ENCODE data around the gene PHEX.

The PHEX gene

GRCh38 chrX:22141047-22141730 is 109.1 kb downstream of the PHEX start:
- H3K4me3 ChIP-seq (ENCODE audit: low read depth, low read length), result no peak overlapping the region
- TF ChIP-seq, protein P1, sequence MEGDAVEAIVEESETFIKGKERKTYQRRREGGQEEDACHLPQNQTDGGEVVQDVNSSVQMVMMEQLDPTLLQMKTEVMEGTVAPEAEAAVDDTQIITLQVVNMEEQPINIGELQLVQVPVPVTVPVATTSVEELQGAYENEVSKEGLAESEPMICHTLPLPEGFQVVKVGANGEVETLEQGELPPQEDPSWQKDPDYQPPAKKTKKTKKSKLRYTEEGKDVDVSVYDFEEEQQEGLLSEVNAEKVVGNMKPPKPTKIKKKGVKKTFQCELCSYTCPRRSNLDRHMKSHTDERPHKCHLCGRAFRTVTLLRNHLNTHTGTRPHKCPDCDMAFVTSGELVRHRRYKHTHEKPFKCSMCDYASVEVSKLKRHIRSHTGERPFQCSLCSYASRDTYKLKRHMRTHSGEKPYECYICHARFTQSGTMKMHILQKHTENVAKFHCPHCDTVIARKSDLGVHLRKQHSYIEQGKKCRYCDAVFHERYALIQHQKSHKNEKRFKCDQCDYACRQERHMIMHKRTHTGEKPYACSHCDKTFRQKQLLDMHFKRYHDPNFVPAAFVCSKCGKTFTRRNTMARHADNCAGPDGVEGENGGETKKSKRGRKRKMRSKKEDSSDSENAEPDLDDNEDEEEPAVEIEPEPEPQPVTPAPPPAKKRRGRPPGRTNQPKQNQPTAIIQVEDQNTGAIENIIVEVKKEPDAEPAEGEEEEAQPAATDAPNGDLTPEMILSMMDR (IDR thresholded peaks at IDR 0.05; ENCODE audit: low read depth, low read length), result no peak

GRCh38 chrX:22147214-22147613 is 115.1 kb downstream of the PHEX start:
- H3K4me3 ChIP-seq (ENCODE audit: low read depth, low read length), result no peak overlapping the region
- TF ChIP-seq, protein P1 (IDR thresholded peaks at IDR 0.05; ENCODE audit: low read depth, low read length), result no peak

- H3K4me3 ChIP-seq (ENCODE audit: low read depth, low read length), result no peak overlapping the region
- TF ChIP-seq, protein P1 (IDR thresholded peaks at IDR 0.05; ENCODE audit: low read depth, low read length), result no peak
Measured at GRCh38 chrX:22147942-22148341, 115.8 kb downstream of the PHEX start.

DNA sequence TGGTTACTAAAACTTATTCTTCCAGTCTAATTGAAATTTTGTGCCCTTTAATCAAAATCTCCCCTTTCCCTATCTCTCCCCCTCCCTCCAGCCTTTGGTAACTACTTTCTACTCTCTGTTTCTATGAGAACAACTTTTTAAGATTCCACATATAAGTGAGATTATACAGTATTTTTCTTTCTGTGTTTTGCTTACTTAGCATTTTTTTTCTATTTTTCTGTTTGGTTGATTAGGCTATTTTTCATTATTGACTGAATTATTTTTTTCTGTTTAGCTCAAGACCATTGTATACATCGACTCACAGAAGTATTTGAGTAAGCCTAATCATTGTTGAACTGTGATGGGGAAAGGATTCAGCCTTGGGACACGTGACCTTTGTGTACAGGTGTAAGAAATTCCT is 116.4 kb downstream of the PHEX start:
- no peak overlapping the region for H3K4me3 ChIP-seq (ENCODE audit: low read depth, low read length)
- TF ChIP-seq, protein P1 (IDR thresholded peaks at IDR 0.05; ENCODE audit: low read depth, low read length), result no peak

GRCh38 chrX:22150371-22150770 is 118.2 kb downstream of the PHEX start:
- TF ChIP-seq, protein P1 (IDR thresholded peaks at IDR 0.05; ENCODE audit: low read depth, low read length), result no peak
- no peak overlapping the region for H3K4me3 ChIP-seq (ENCODE audit: low read depth, low read length)

DNA sequence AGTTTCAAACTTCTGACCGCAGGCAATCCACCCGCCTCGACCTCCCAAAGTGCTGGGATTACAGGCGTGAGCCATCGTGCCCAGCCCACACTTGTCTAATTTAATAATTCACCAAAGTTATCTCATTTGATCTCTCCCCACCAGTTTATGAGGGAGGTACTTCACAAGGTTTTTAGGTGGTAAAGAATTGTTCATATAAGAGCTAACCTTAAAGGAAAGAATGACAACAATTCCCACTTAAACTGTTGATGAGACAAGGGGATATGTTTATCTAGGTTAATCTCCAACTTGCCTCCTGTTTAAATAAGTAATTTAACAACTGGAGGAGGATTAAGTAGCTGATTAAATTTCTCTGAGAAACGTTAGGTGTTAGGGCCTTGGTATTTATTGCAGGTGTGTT is 123.0 kb downstream of the PHEX start:
- TF ChIP-seq, protein P1 (IDR thresholded peaks at IDR 0.05; ENCODE audit: low read depth, low read length), result no peak
- H3K4me3 ChIP-seq (ENCODE audit: low read depth, low read length), result no peak overlapping the region

- TF ChIP-seq, protein P1 (IDR thresholded peaks at IDR 0.05; ENCODE audit: low read depth, low read length), result no peak
- no peak overlapping the region for H3K4me3 ChIP-seq (ENCODE audit: low read depth, low read length)
Measured at GRCh38 chrX:22159071-22159470, 126.9 kb downstream of the PHEX start.
